Measurements from ENCODE around the gene RNF157. TPM values are rescaled to one million over a fixed set of nuclear protein-coding genes. Genes with fewer than 3 reads are reported as not detected.
A peak's percentile ranks its signal among the peaks of the same experiment; 100 is the strongest.
"Not testable (repeated sequence)": the region's sequence is repeated elsewhere in the genome, so short reads cannot be mapped to it uniquely, and the experiment has no call there.

RNF157 gene
- polyA plus RNA-seq, 2 of the 4 experiments (the other 2 are of a cell fraction), result 7.2 to 8.5 TPM

GRCh38 chr17:76189247-76189646 lies 51.0 kb downstream of the RNF157 start (continued):
- no peak for TF ChIP-seq REST (IDR thresholded peaks at IDR 0.05)

- H3K27ac ChIP-seq, result no peak overlapping the region
- H3K4me2 ChIP-seq, result no peak overlapping the region
- no peaks in the 10 kb centered on the region for H3K4me1 ChIP-seq
- H3K4me3 ChIP-seq, result no peak overlapping the region
- ChIA-PET POLR2A (no interaction called here), CTCF (interaction anchor here (1.0 to 16.1 kb wide), 7 partner anchors 8 to 91 kb away, joined by 3 to 206 read pairs (median 4); no protein-coding TSS in a partner anchor)
- TF ChIP-seq EHMT2 (IDR thresholded peaks at IDR 0.05; ENCODE audit: low read depth) (no peak), E2F6 (IDR thresholded peaks at IDR 0.05; ENCODE audit: borderline replicate concordance, low read depth) (no peak), USF2 (IDR thresholded peaks at IDR 0.05) (no peak), TP53 (CRISPR knock-in tag; IDR thresholded peaks at IDR 0.05) (no peak), CBX2 (IDR thresholded peaks at IDR 0.05; ENCODE audit: borderline replicate concordance, low read depth) (no peak), POLR2AphosphoS2 (conservative IDR thresholded peaks at IDR 0.05; ENCODE audit: low read length) (no peak)
- peak; percentile 40 to 68; a peak in 3 of 6 replicates for ATAC-seq
- FAIRE-seq, result no peak
- WGBS (ENCODE audit: missing lambda C conversion rate), result 64% methylated on average over 4 of the region's 4 CpGs
- no peaks in the 10 kb centered on the region for H3K9me3 ChIP-seq
- no peak for DNase-seq (ENCODE audit: low read depth in 1 of 2, low spot score in 1 of 2)
These were observed 51.9 kb downstream of the RNF157 start for GRCh38 chr17:76188213-76189016.

- FAIRE-seq, result not testable (repeated sequence)
- TF ChIP-seq ZC3H11A (IDR thresholded peaks at IDR 0.05), result peak; percentile 99
- CTCF ChIA-PET, result interaction anchor here (0.6 to 16.1 kb wide), 7 partner anchors 9 to 339 kb away, joined by 3 to 206 read pairs (median 4); no protein-coding TSS in a partner anchor
These were observed 53.5 kb downstream of the RNF157 start for GRCh38 chr17:76186774-76187173.

GRCh38 chr17:76184290-76184689 lies 56.0 kb downstream of the RNF157 start:
- TF ChIP-seq MYC (IDR thresholded peaks at IDR 0.05; ENCODE audit: borderline replicate concordance, low read length) (no peak), HOXB13 (CRISPR knock-in tag; IDR thresholded peaks at IDR 0.05; ENCODE audit: low read depth) (no peak), ESRRA (IDR thresholded peaks at IDR 0.05; ENCODE audit: borderline replicate concordance, low read length) (no peak), EHMT2 (IDR thresholded peaks at IDR 0.05; ENCODE audit: low read depth) (no peak), CHD2 (IDR thresholded peaks at IDR 0.05; ENCODE audit: low read length, partially characterized antibody) (no peak), KDM5A (IDR thresholded peaks at IDR 0.05) (no peak), CEBPB (IDR thresholded peaks at IDR 0.05) (no peak), RAD21 (conservative IDR thresholded peaks at IDR 0.05 in 1 of 2, IDR thresholded peaks at IDR 0.05 in 1 of 2) (no peak), HEYL (CRISPR knock-in tag; IDR thresholded peaks at IDR 0.05) (no peak), HOXB5 (CRISPR knock-in tag; IDR thresholded peaks at IDR 0.05) (no peak), NFE2L2 (conservative IDR thresholded peaks at IDR 0.05; ENCODE audit: low read length) (no peak), MAX (IDR thresholded peaks at IDR 0.05) (no peak)
- ATAC-seq (no peak), FAIRE-seq (no peak), DNase-seq (ENCODE audit: low read depth in 1 of 2, low spot score in 1 of 2) (no peak)
- H3K9me3 ChIP-seq, result no peaks in the 10 kb centered on the region
- no peak overlapping the region for H3K4me2 ChIP-seq
- no peaks in the 10 kb centered on the region for H3K4me1 ChIP-seq
- WGBS (ENCODE audit: missing lambda C conversion rate), result 68% methylated on average over 2 of the region's 2 CpGs
- no peak overlapping the region for H3K27ac ChIP-seq
- no peak overlapping the region for H3K4me3 ChIP-seq
- ChIA-PET CTCF (interaction anchor here (0.7 to 16.1 kb wide), 4 partner anchors 62 to 440 kb away, joined by 3 to 206 read pairs (median 90); no protein-coding TSS in a partner anchor), POLR2A (no interaction called here)

More at GRCh38 chr17:76186774-76187173, 53.5 kb downstream of the RNF157 start:
- 98% methylated on average over 2 of the region's 2 CpGs for WGBS (ENCODE audit: missing lambda C conversion rate)
- ATAC-seq; H3K4me3 ChIP-seq; POLR2A ChIA-PET; DNase-seq (ENCODE audit: low read depth in 1 of 2, low spot score in 1 of 2); H3K27ac ChIP-seq; H3K9me3 ChIP-seq; H3K4me1 ChIP-seq; H3K4me2 ChIP-seq: not testable (repeated sequence)
